A172 (cell line): ENCODE results near the gene KCND2. TPM values are rescaled to one million over a fixed set of nuclear protein-coding genes. Genes with fewer than 3 reads are reported as not detected.
A peak's percentile ranks its signal among the peaks of the same experiment; 100 is the strongest.
"Not testable (repeated sequence)": the region's sequence is repeated elsewhere in the genome, so short reads cannot be mapped to it uniquely, and the experiment has no call there.

Source experiments
- DNase-seq: peaks from one replicate; pipeline ENCODE4 v3.0.0-alpha.2; 2015; ENCODE audit warnings: low spot score
- total RNA-seq: library from RNA; depleted of rRNA; stranded (reverse); fragments of >200 nt; shearing (Covaris generic); gene quantifications from 2 replicates; pipeline ENCODE4 v1.2.3, GENCODE V29; 2014

Gene KCND2
- total RNA-seq, 1 experiment from 2014 or later: 0.02 TPM

DNA sequence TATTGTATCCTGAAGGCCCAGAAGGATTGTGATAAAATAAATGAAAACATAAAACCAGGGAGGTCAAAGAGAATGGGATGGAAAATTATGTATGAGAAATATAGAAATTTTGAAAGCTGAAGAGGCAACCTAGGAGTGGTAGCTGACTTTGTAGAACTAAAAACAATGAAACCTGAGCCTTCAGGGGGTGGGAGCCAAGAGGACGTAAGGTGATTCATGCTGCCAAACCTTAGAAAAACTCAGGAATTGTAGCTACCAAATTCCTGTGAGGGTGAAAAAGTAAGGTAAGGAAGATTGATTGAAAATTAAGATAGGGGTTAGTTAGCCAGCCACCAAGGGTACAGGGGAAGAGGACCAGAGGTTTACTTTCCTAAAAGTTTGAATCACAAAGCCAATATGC is 213.2 kb downstream of the KCND2 start:
- no peak for DNase-seq

GRCh38 chr7:120502132-120502531 is 229.2 kb downstream of the KCND2 start:
- no peak for DNase-seq

GRCh38 chr7:120502825-120503224 is 229.8 kb downstream of the KCND2 start:
- DNase-seq: no peak

GRCh38 chr7:120504386-120504785 is 231.4 kb downstream of the KCND2 start:
- no peak for DNase-seq

GRCh38 chr7:120505770-120506169 is 232.8 kb downstream of the KCND2 start:
- no peak for DNase-seq

DNA sequence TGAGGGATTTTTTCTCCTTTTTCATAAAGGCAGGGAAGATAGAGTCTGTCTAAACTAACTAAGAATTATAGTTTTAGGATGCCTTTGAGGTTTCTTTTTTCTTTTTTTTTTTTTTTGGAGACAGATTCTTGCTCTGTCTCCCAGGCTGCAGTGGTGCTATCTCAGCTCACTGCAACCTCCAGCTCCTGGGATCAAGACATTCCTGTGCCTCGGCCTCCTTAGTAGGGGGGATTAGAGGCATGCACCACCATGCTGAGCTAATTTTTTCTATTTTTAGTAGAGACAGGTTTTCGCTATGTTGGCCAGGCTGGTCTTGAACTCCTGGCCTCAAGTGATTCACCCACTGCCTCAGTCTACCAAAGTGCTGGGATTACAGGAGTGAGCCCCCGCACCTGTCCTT is 239.7 kb downstream of the KCND2 start:
- DNase-seq: no peak

GRCh38 chr7:120519224-120519623 is 246.2 kb downstream of the KCND2 start:
- DNase-seq: no peak

DNA sequence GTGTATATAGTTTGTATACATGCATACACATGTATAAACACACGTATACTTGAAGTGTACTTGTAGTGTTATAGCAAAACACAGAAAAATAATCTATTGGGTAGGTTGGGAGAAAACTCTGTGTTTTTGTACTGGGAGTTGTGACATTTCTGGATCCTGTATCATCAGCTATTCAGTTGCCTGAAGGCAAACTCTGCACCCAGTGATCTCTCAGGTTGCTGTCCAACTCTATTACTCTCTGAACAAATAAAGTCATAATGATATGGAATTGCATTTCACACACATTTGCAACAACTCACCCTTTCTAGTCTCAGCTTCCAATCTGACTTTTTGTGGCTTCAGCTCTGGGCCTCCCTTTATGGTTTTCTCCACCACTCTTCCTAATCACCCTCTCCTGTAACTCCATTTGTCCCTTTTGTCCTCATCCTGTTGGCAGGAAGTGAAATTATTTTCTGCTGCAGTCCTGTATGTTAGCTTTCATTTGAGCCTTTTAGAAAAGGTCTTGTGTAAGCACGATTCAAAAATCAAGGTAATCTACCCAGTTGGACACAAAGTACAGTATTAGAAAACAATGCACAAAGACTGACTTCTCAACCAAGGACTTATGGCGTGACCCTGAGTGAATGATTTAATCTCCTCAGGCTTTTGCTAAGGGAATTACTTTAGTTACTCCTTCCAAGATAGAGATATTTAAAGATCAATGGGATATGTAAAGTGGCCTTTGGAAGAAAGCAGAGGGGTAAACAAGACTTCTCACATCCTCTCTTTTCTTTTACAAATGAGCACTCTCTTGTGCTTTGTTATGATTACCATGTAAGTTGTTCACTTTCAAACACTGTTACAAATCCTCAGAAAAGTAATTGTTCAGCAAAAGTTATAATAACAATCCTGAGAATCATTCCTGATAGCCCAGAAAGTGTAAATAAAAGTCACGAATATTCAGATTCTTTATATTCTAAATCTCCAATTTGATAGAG is 249.1 kb downstream of the KCND2 start:
- no peak for DNase-seq

- DNase-seq: no peak
These were observed 251.0 kb downstream of the KCND2 start for GRCh38 chr7:120523985-120524384.

GRCh38 chr7:120526902-120527509 is 254.0 kb downstream of the KCND2 start:
- no peak for DNase-seq

GRCh38 chr7:120529736-120530135 is 256.8 kb downstream of the KCND2 start:
- DNase-seq: no peak

- no peak for DNase-seq
These were observed 265.4 kb downstream of the KCND2 start for GRCh38 chr7:120538335-120538734.

DNA sequence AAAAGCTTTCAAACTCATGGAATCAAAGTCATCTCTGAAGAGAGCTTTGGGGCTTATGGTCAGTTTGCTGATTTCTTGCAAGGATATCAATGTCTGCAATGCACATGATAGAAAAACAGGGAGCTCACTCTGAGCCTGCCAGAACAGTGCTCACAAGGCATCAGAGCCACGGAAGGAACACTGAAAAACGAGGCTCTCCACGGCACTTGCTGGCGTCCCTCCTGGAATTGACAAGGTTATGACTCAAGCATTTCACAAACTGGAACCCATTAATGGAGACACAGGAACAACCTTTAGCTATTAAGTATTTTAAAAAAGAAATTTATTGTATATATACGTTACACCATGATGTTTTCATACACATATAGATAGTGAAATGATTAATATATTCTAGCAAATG is 266.3 kb downstream of the KCND2 start:
- no peak for DNase-seq

DNA sequence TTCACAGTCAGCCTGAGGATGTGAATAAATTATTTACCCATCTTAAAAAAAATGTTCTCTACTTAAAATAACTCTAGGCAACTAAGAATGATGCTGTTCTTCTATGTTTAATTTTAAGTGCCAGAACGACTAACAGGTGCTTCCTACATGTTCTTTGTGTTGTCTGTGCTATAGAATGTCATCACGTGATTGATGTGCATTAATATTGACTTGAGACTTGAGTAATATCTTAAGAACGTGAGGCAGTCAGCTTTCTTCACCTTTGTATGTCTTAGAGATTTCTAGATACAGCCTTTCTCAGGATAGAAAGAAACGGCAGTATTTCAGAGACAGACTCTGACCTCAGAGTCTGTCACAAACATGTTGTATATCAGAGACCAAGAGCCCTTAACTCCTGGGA is 274.6 kb downstream of the KCND2 start:
- DNase-seq: no peak

DNA sequence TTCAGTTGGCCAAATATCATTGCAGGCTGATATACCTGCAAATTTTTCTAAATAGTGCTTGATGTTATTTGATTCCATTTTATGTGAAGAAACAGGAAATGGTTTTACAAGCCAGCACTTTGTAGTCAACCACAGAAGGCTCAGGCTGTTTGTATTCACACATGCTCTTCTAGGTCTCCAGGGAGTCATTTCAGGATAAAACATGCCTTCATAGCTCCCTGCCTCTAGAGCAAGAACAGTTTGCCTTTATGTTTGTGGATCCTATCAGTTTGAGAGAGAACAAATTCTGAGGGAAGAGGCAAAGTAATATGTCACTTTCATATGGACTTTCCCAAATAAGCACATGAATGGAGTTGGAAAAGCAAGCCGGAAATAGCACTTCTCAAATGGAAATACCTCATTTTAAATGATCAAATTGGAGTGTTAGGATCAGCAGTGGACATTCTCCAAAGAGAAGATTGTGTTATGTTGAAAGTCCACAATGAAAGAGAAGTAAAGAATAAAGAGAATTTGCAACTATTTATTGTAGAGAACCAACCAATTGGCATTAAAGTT is 277.6 kb downstream of the KCND2 start:
- no peak for DNase-seq

- DNase-seq: no peak
These were observed 280.5 kb downstream of the KCND2 start for GRCh38 chr7:120553491-120553890.

GRCh38 chr7:120554960-120555571 is 282.1 kb downstream of the KCND2 start:
- DNase-seq: peak; percentile 70

DNA sequence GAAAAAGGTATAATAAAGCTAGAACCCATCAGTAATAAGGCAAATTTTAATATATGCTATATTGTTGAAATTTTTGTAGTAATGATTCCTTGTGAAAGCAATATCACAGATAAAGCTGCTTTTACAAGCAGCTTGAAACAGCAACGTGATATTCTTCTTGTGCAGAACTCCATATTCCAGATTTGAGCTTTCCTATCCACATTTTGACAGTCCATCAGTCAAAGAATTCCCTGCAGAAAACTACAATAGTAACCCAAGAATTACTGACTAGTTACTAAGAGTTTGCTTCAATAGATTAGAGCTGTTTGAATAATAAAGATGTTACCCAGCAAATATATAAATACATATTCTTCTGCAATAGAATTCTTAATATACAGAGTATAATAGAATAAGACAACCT is 291.2 kb downstream of the KCND2 start:
- DNase-seq: no peak

GRCh38 chr7:120567204-120567603 is 294.2 kb downstream of the KCND2 start:
- no peak for DNase-seq

DNA sequence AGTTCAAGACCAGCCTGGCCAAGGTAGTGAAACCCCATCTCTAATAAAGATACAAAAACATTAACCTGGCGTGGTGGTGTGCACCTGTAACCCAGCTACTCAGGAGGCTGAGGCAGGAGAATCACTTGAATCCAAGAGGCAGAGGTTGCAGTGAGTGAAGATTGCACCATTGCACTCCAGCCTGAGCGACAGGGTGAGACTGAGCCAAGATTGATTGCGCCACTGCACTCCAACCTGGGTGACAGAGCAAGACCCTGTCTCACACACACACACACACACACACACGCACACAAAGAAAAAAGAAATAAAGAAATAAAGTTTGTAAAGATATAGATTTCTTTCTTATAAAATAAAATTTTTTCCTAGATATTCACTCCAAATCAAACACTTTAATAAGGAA is 305.7 kb downstream of the KCND2 start:
- DNase-seq: not testable (repeated sequence)

DNA sequence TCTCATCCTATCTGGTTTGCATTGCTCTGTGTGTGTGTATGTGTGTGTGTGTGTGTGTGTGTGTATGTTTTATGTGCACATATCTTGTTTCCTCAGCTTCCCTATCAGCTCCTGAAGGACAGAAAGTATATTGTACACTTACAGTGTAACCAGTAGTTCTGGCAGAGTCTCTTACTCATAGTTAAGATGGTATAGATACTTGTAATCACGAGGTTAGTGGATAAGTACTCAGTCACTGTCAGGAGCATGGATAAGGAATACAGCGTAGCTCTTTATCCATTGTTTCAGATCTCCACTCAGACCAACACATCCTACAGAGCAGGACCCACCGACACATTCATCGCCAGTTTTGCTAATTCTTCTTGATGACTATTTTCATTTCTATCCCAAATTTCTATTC is 309.9 kb downstream of the KCND2 start:
- peak; percentile 9 for DNase-seq

DNA sequence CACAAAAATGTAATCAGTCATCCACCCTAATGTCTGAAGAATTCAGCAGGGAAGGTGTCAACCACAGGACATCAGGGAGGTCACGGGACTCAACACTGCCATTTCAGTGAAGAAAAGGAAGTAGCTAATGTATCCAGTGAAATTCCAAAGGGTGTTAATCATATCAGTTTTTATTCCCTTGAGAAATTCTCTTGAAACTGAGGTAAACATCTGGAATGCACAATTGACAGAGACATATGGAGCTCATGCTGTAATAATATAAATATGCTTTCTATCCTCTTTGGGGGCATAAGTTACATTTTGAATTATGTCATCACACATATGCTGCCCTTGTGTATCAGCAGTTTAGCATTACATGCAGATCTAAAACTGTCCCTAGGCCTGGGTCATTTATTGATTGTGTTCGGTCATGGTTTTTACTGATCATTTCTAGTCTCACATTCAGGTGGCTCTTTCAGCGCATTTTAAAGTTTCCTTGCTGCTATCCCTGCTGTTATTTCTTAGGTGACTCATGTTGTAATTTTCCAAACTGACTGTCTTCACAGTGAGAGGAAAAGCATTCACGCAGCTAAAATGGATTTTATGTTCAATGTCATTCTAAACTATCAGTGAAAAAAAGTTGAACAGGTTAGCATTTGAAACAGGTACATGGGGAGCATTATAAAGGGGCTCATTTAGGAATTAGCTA is 311.1 kb downstream of the KCND2 start:
- peak; percentile 95 for DNase-seq
